IgD-negative memory B cell (primary cell): ENCODE data around the gene PCBD2. TPM values are rescaled to one million over a fixed set of nuclear protein-coding genes. Genes with fewer than 3 reads are reported as not detected.
"Not testable (repeated sequence)": the region's sequence is repeated elsewhere in the genome, so short reads cannot be mapped to it uniquely, and the experiment has no call there.

Experiments used
- H3K27ac Mint-ChIP-seq, 3 donors: one replicate each; pipeline ENCODE4 v1.8.0; 2020 to 2022; ENCODE audit warnings: mild to moderate bottlenecking in 3 of 3, mixed read lengths in 3 of 3, moderate library complexity in 1 of 3
- H3K27me3 Mint-ChIP-seq: one replicate; pipeline ENCODE4 v1.8.0; 2021; ENCODE audit warnings: mixed read lengths
- H3K36me3 Mint-ChIP-seq: one replicate; pipeline ENCODE4 v1.8.0; 2020; ENCODE audit warnings: mild to moderate bottlenecking, mixed read lengths
- H3K4me1 Mint-ChIP-seq, 3 donors: one replicate each; pipeline ENCODE4 v1.8.0; 2020 to 2022; ENCODE audit warnings: mixed read lengths in 3 of 3, mild to moderate bottlenecking in 1 of 3
- H3K4me3 Mint-ChIP-seq, 4 donors: one replicate each; pipeline ENCODE4 v1.8.0; 2020 to 2022; ENCODE audit warnings: mild to moderate bottlenecking in 4 of 4, mixed read lengths in 4 of 4, moderate library complexity in 3 of 4
- H3K9me3 Mint-ChIP-seq, 3 donors: one replicate each; pipeline ENCODE4 v1.8.0; 2020 to 2021; ENCODE audit warnings: mixed read lengths in 3 of 3, mild to moderate bottlenecking in 1 of 3
- polyA plus RNA-seq: library from polyadenylated mRNA; unstranded; fragments of 300-500 nt; fragmentation: Illumina TruSeq; gene quantifications from one replicate; pipeline ENCODE4 v1.2.3, GENCODE V29; 2021

Gene PCBD2
- polyA plus RNA-seq = 13.9 TPM

DNA sequence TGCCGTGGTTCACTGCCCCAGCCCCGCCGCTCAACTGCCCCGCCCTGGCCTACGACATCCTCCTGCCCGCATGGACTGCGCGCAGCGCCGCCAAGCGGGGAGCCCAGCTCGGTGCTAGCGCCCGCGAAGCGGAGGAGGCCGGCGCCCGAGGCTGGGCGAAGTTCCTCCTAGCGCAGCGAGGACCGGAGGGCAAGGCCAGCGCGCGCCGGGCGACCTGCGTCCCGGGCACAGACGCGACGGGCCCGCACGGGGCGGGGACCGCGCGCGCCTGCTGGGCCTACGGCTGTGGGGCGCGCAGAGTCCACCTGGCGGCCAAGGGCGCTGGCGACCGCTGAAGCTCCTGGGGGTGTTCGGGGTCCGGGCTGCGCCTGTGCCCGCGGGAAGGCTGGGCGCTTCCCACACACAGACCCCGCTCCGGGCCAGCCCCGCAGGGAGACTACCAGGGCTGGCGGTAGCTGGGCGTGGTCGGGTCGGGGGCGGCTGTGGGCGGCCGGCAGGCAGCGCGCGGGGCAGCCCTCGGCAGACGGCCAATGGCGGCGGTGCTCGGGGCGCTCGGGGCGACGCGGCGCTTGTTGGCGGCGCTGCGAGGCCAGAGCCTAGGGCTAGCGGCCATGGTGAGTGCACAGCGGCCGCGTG is at the start of gene PCBD2:
Gene PCBD2 (plus strand): TSS at position 522 of the 636 bp plus-strand sequence. CDS start 9 bp downstream, at position 531.
- Mint-ChIP-seq H3K4me3 (peak within 1 kb of the TSS; percentile 94 to 97 (median 95)), H3K27ac (peak within 1 kb of the TSS; percentile 91 to 99 (median 97)), H3K36me3 (peaks cover 2% of the 10 kb centered on the region), H3K4me1 (peaks cover 15 to 25% (median 22%) of the 10 kb centered on the region in 3 donors), H3K9me3 (no peaks in the 10 kb centered on the region), H3K27me3 (no peaks in the 10 kb centered on the region)

GRCh38 chr5:134856465-134856864 is 48.5 kb upstream of the PCBD2 start:
- H3K27ac Mint-ChIP-seq, H3K27me3 Mint-ChIP-seq, H3K4me3 Mint-ChIP-seq, H3K9me3 Mint-ChIP-seq, H3K36me3 Mint-ChIP-seq: not testable (repeated sequence)
- peaks cover 0 to 16% (median 4%) of the 10 kb centered on the region in 3 donors for H3K4me1 Mint-ChIP-seq

GRCh38 chr5:134857401-134857800 is 47.5 kb upstream of the PCBD2 start:
- peaks cover 0 to 14% (median 4%) of the 10 kb centered on the region in 3 donors for H3K4me1 Mint-ChIP-seq
- H3K9me3 Mint-ChIP-seq = no peaks in the 10 kb centered on the region
- H3K4me3 Mint-ChIP-seq = no peak overlapping the region
- no peaks in the 10 kb centered on the region for H3K27me3 Mint-ChIP-seq
- H3K36me3 Mint-ChIP-seq = peaks cover 4% of the 10 kb centered on the region
- H3K27ac Mint-ChIP-seq = no peak overlapping the region

DNA sequence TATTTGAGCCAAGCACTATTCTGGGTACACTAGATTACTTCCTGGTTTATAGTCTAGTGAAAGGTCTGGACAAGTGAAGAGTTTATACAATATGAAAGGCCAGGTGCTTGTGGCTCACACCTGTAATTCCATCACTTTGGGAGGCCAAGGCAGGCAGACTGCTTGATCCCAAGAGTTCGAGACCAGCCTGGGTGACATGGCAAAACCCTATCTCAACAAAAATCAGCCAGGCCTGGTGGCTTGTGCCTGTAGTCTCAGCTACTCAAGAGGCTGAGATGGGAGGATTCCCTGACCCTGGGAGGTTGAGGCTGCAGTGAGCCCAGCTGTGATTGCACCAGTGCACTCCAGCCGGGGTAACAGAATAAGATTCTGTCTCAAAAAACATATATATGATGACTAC is 40.2 kb upstream of the PCBD2 start:
- Mint-ChIP-seq H3K27me3 (no peaks in the 10 kb centered on the region), H3K36me3 (peaks cover 2% of the 10 kb centered on the region), H3K4me3 (peak overlapping the region in 1 of 4 donors; percentile 13), H3K9me3 (no peaks in the 10 kb centered on the region), H3K4me1 (peaks cover 2 to 4% (median 4%) of the 10 kb centered on the region in 3 donors), H3K27ac (peak overlapping the region in 1 of 3 donors; percentile 51)

DNA sequence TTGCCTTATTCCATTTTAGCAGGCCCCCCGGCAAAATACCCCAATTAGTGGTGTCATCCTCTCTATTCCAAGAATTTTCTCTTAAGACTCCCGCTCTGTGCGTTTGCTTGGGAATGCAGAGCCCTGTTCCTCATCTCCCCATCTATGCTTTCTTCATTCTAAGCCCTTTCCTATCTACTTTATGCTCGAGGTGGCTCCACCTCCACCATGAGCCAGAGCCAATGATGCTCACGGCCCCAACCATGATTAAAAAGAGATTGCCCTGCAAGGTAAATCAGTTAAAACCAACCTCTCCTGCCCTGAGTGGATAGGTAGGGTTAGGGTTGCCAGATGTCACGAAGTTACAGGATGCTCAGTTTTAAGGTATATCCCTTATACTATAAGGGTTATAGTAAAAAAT is 31.4 kb upstream of the PCBD2 start:
- Mint-ChIP-seq H3K27ac (peak overlapping the region; percentile 83 to 96 (median 94)), H3K4me3 (peak overlapping the region; percentile 93 to 98 (median 96)), H3K4me1 (peaks cover 20 to 34% (median 28%) of the 10 kb centered on the region in 3 donors), H3K9me3 (peaks cover 0 to 2% (median 0%) of the 10 kb centered on the region in 3 donors), H3K27me3 (no peaks in the 10 kb centered on the region), H3K36me3 (no peaks in the 10 kb centered on the region)

- Mint-ChIP-seq H3K4me3 (peak within 1 kb of the TSS; percentile 93 to 98 (median 96)), H3K36me3 (no peaks in the 10 kb centered on the region), H3K9me3 (peaks cover 0 to 2% (median 0%) of the 10 kb centered on the region in 3 donors), H3K27me3 (no peaks in the 10 kb centered on the region), H3K4me1 (peaks cover 20 to 38% (median 31%) of the 10 kb centered on the region in 3 donors), H3K27ac (peak within 1 kb of the TSS; percentile 88 to 96 (median 94))
These were observed 30.7 kb upstream of the PCBD2 start, which contains the start of gene TXNDC15 for GRCh38 chr5:134873987-134874830. Gene TXNDC15, plus strand, starts transcription at chr5:134874371. Its CDS starts 57 bp downstream, at chr5:134874428.

- Mint-ChIP-seq H3K27ac (peak overlapping the region; percentile 88 to 96 (median 94)), H3K4me3 (peak overlapping the region; percentile 93 to 98 (median 96)), H3K27me3 (no peaks in the 10 kb centered on the region), H3K9me3 (peaks cover 0 to 2% (median 0%) of the 10 kb centered on the region in 3 donors), H3K36me3 (no peaks in the 10 kb centered on the region), H3K4me1 (peaks cover 20 to 42% (median 34%) of the 10 kb centered on the region in 3 donors)
These were observed 29.9 kb upstream of the PCBD2 start for GRCh38 chr5:134874831-134875655.

GRCh38 chr5:134877159-134877558 is 27.8 kb upstream of the PCBD2 start:
- H3K27ac Mint-ChIP-seq = peak overlapping the region; percentile 8 to 88 (median 27)
- H3K27me3 Mint-ChIP-seq = no peaks in the 10 kb centered on the region
- H3K36me3 Mint-ChIP-seq = no peaks in the 10 kb centered on the region
- H3K9me3 Mint-ChIP-seq = peaks cover 0 to 2% (median 0%) of the 10 kb centered on the region in 3 donors
- peaks cover 23 to 44% (median 38%) of the 10 kb centered on the region in 3 donors for H3K4me1 Mint-ChIP-seq
- H3K4me3 Mint-ChIP-seq = peak overlapping the region; percentile 10 to 97 (median 40)

GRCh38 chr5:134878403-134878802 is 26.5 kb upstream of the PCBD2 start:
- Mint-ChIP-seq H3K36me3 (no peaks in the 10 kb centered on the region), H3K4me1 (peaks cover 23 to 42% (median 37%) of the 10 kb centered on the region in 3 donors), H3K27ac (peak overlapping the region in 2 of 3 donors; percentile 13 to 82), H3K9me3 (peaks cover 0 to 2% (median 0%) of the 10 kb centered on the region in 3 donors), H3K4me3 (peak overlapping the region in 2 of 4 donors; percentile 10 to 57), H3K27me3 (no peaks in the 10 kb centered on the region)

- peaks cover 20 to 38% (median 34%) of the 10 kb centered on the region in 3 donors for H3K4me1 Mint-ChIP-seq
- H3K27ac Mint-ChIP-seq = peak overlapping the region in 1 of 3 donors; percentile 24
- H3K36me3 Mint-ChIP-seq = no peaks in the 10 kb centered on the region
- no peaks in the 10 kb centered on the region for H3K9me3 Mint-ChIP-seq
- peak overlapping the region in 1 of 4 donors; percentile 45 for H3K4me3 Mint-ChIP-seq
- no peaks in the 10 kb centered on the region for H3K27me3 Mint-ChIP-seq
These were observed 25.5 kb upstream of the PCBD2 start for GRCh38 chr5:134879456-134879855.

GRCh38 chr5:134880937-134881336 is 24.0 kb upstream of the PCBD2 start:
- not testable (repeated sequence) for H3K36me3 Mint-ChIP-seq, H3K9me3 Mint-ChIP-seq, H3K27me3 Mint-ChIP-seq
- peaks cover 24 to 41% (median 34%) of the 10 kb centered on the region in 3 donors for H3K4me1 Mint-ChIP-seq
- H3K4me3 Mint-ChIP-seq = peak overlapping the region in 1 of 4 donors; percentile 61
- H3K27ac Mint-ChIP-seq = peak overlapping the region in 1 of 3 donors; percentile 62

DNA sequence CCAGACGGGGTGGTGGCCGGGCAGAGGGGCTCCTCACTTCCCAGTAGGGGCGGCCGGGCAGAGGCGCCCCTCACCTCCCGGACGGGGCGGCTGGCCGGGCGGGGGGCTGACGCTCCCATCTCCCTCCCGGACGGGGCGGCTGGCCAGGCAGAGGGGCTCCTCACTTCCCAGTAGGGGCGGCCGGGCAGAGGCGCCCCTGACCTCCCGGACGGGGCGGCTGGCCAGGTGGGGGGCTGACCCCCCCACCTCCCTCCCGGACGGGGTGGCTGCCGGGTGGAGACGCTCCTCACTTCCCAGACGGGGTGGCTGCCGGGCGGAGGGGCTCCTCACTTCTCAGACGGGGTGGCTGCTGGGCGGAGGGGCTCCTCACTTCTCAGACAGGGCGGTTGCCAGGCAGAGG is 23.2 kb upstream of the PCBD2 start:
- H3K4me1 Mint-ChIP-seq = peaks cover 19 to 34% (median 28%) of the 10 kb centered on the region in 3 donors
- not testable (repeated sequence) for H3K4me3 Mint-ChIP-seq, H3K36me3 Mint-ChIP-seq, H3K27ac Mint-ChIP-seq, H3K27me3 Mint-ChIP-seq, H3K9me3 Mint-ChIP-seq

DNA sequence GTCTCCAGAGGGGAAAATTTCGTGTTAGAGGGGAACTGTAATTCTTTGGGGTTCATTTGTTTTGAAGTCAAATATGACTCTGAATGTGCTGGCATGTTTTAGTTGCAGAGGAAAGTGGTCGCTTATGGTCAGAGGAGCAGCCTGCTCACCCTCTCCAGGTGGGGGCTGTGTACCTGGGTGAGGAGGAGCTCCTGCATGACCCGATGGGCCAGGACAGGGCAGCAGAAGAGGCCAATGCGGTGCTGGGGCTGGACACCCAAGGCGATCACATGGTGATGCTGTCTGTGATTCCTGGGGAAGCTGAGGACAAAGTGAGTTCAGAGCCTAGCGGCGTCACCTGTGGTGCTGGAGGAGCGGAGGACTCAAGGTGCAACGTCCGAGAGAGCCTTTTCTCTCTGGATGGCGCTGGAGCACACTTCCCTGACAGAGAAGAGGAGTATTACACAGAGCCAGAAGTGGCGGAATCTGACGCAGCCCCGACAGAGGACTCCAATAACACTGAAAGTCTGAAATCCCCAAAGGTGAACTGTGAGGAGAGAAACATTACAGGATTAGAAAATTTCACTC is 17.3 kb upstream of the PCBD2 start:
- no peak overlapping the region for H3K4me3 Mint-ChIP-seq
- H3K9me3 Mint-ChIP-seq = peaks cover 0 to 3% (median 0%) of the 10 kb centered on the region in 3 donors
- H3K4me1 Mint-ChIP-seq = peaks cover 19 to 21% (median 19%) of the 10 kb centered on the region in 3 donors
- H3K27ac Mint-ChIP-seq = peak overlapping the region in 1 of 3 donors; percentile 23
- H3K27me3 Mint-ChIP-seq = no peaks in the 10 kb centered on the region
- peaks cover 11% of the 10 kb centered on the region for H3K36me3 Mint-ChIP-seq

GRCh38 chr5:134889335-134889734 is 15.6 kb upstream of the PCBD2 start:
- peaks cover 0 to 3% (median 0%) of the 10 kb centered on the region in 3 donors for H3K9me3 Mint-ChIP-seq
- H3K4me1 Mint-ChIP-seq = peaks cover 19 to 27% (median 23%) of the 10 kb centered on the region in 3 donors
- H3K27ac Mint-ChIP-seq = peak overlapping the region in 1 of 3 donors; percentile 71
- peaks cover 14% of the 10 kb centered on the region for H3K36me3 Mint-ChIP-seq
- H3K4me3 Mint-ChIP-seq = no peak overlapping the region
- H3K27me3 Mint-ChIP-seq = no peaks in the 10 kb centered on the region
